ENCODE data around the gene RPP40.
A peak's percentile ranks its signal among the peaks of the same experiment; 100 is the strongest.

Gene RPP40

GRCh38 chr6:5025911-5026819 lies 22.3 kb upstream of the RPP40 start (continued):
- TF ChIP-seq, protein P1, sequence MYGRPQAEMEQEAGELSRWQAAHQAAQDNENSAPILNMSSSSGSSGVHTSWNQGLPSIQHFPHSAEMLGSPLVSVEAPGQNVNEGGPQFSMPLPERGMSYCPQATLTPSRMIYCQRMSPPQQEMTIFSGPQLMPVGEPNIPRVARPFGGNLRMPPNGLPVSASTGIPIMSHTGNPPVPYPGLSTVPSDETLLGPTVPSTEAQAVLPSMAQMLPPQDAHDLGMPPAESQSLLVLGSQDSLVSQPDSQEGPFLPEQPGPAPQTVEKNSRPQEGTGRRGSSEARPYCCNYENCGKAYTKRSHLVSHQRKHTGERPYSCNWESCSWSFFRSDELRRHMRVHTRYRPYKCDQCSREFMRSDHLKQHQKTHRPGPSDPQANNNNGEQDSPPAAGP (tag by site-specific recombination; IDR thresholded peaks at IDR 0.05): no peak
- TF ChIP-seq ZNF394 (tag by site-specific recombination; IDR thresholded peaks at IDR 0.05; ENCODE audit: borderline replicate concordance) (peak; percentile 35; the same call in 1 of the 2 replicates), ZNF791 (tag by site-specific recombination; IDR thresholded peaks at IDR 0.05) (no peak), SP2 (tag by site-specific recombination; IDR thresholded peaks at IDR 0.05) (peak; percentile 50), PRDM2 (tag by site-specific recombination; IDR thresholded peaks at IDR 0.05; ENCODE audit: borderline replicate concordance) (no peak), ZNF292 (tag by site-specific recombination; IDR thresholded peaks at IDR 0.05; ENCODE audit: borderline replicate concordance, low read depth) (no peak), ZNF596 (tag by site-specific recombination; IDR thresholded peaks at IDR 0.05) (no peak), ZNF324 (tag by site-specific recombination; IDR thresholded peaks at IDR 0.05) (no peak), ZNF23 (tag by site-specific recombination; IDR thresholded peaks at IDR 0.05; ENCODE audit: borderline replicate concordance) (no peak), ZNF398 (tag by site-specific recombination; IDR thresholded peaks at IDR 0.05) (peak; percentile 94), ZNF366 (tag by site-specific recombination; conservative IDR thresholded peaks at IDR 0.05) (peak; percentile 49; the same call in 1 of the 2 replicates), ZNF391 (tag by site-specific recombination; IDR thresholded peaks at IDR 0.05; ENCODE audit: borderline replicate concordance, low read depth) (no peak), SP3 (tag by site-specific recombination; IDR thresholded peaks at IDR 0.05) (0 out of 2 replicates have a peak, but pooled peaks have one; percentile 19), GLIS2 (tag by site-specific recombination; IDR thresholded peaks at IDR 0.05) (peak; percentile 51), ZNF354C (tag by site-specific recombination; IDR thresholded peaks at IDR 0.05; ENCODE audit: borderline replicate concordance, low read depth) (no peak), ZNF621 (tag by site-specific recombination; IDR thresholded peaks at IDR 0.05) (no peak), EGR2 (tag by site-specific recombination; IDR thresholded peaks at IDR 0.05; ENCODE audit: low read depth) (no peak), ZNF132 (tag by site-specific recombination; IDR thresholded peaks at IDR 0.05; ENCODE audit: borderline replicate concordance) (no peak), ZFHX2 (tag by site-specific recombination; conservative IDR thresholded peaks at IDR 0.05) (no peak), IKZF3 (tag by site-specific recombination; IDR thresholded peaks at IDR 0.05) (peak; percentile 38), FEZF1 (tag by site-specific recombination; IDR thresholded peaks at IDR 0.05) (no peak), ZBTB21 (tag by site-specific recombination; IDR thresholded peaks at IDR 0.05) (0 out of 2 replicates have a peak, but pooled peaks have one; percentile 7)
- TF ChIP-seq, protein P2, sequence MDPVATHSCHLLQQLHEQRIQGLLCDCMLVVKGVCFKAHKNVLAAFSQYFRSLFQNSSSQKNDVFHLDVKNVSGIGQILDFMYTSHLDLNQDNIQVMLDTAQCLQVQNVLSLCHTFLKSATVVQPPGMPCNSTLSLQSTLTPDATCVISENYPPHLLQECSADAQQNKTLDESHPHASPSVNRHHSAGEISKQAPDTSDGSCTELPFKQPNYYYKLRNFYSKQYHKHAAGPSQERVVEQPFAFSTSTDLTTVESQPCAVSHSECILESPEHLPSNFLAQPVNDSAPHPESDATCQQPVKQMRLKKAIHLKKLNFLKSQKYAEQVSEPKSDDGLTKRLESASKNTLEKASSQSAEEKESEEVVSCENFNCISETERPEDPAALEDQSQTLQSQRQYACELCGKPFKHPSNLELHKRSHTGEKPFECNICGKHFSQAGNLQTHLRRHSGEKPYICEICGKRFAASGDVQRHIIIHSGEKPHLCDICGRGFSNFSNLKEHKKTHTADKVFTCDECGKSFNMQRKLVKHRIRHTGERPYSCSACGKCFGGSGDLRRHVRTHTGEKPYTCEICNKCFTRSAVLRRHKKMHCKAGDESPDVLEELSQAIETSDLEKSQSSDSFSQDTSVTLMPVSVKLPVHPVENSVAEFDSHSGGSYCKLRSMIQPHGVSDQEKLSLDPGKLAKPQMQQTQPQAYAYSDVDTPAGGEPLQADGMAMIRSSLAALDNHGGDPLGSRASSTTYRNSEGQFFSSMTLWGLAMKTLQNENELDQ (tag by site-specific recombination; IDR thresholded peaks at IDR 0.05; ENCODE audit: low read depth): no peak
- TF ChIP-seq, protein P3, sequence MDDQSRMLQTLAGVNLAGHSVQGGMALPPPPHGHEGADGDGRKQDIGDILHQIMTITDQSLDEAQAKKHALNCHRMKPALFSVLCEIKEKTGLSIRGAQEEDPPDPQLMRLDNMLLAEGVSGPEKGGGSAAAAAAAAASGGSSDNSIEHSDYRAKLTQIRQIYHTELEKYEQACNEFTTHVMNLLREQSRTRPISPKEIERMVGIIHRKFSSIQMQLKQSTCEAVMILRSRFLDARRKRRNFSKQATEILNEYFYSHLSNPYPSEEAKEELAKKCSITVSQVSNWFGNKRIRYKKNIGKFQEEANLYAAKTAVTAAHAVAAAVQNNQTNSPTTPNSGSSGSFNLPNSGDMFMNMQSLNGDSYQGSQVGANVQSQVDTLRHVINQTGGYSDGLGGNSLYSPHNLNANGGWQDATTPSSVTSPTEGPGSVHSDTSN (CRISPR knock-in tag; IDR thresholded peaks at IDR 0.05): no peak
